Esophagus muscularis mucosa (tissue), 3 donors: ENCODE results near the gene C4orf36.

ENCODE experiments used
- CTCF ChIP-seq, 3 experiments: fragments of 200-600 bp in 2 of 3; fragments of 450-650 bp in 1 of 3; sonication (generic) in 2 of 3; IDR thresholded peaks; one replicate each; pipeline ENCODE4 v1.5.1; 2017 to 2019; ENCODE audit warnings: antibody characterized with exemption in 3 of 3, mild to moderate bottlenecking in 2 of 3, moderate library complexity in 1 of 3
- EP300 ChIP-seq: sonication (generic); formaldehyde crosslinking; IDR thresholded peaks from one replicate; pipeline ENCODE4 v1.6.1; 2017; ENCODE audit warnings: antibody characterized with exemption

GRCh38 chr4:86928400-86929255 is 36.4 kb upstream of the C4orf36 start:
- TF ChIP-seq CTCF (IDR thresholded peaks at IDR 0.05) (no peak), EP300 (no peak)
